Thymus (tissue), 11 donors: ENCODE results near the gene NRM. TPM values are rescaled to one million over a fixed set of nuclear protein-coding genes. Genes with fewer than 3 reads are reported as not detected.

Source experiments
- DNase-seq, 9 donors: peaks; one replicate each; pipeline ENCODE4 v3.0.0-alpha.2; 2013; ENCODE audit warnings: low spot score in 9 of 9, low read depth in 6 of 9, missing footprints in 1 of 9
- H3K27ac ChIP-seq, 2 donors: one replicate each; pipeline ENCODE4 v1.5.1; 2013; ENCODE audit warnings: control low read depth in 1 of 2, low read depth in 1 of 2, low read length in 1 of 2, mild to moderate bottlenecking in 1 of 2, moderate library complexity in 1 of 2
- H3K27me3 ChIP-seq, 2 donors: one replicate each; pipeline ENCODE4 v1.5.1; 2013; ENCODE audit warnings: low read length in 1 of 2; ENCODE audit not compliant: control insufficient read depth in 2 of 2, insufficient read depth in 1 of 2
- H3K36me3 ChIP-seq, 2 donors: one replicate each; pipeline ENCODE4 v1.5.1; 2013; ENCODE audit warnings: low read length in 1 of 2, mild to moderate bottlenecking in 1 of 2, moderate library complexity in 1 of 2; ENCODE audit not compliant: control insufficient read depth in 2 of 2, insufficient read depth in 2 of 2
- H3K4me1 ChIP-seq, 2 donors: one replicate each; pipeline ENCODE4 v1.5.1; 2013; ENCODE audit warnings: low read length in 2 of 2; ENCODE audit not compliant: control insufficient read depth in 2 of 2, insufficient read depth in 2 of 2
- H3K4me3 ChIP-seq, 2 donors: one replicate each; pipeline ENCODE4 v1.5.1; 2013; ENCODE audit warnings: low read length in 2 of 2, control low read depth in 1 of 2, mild to moderate bottlenecking in 1 of 2
- H3K9me3 ChIP-seq, 2 donors: one replicate each; pipeline ENCODE4 v1.5.1; 2013; ENCODE audit warnings: low read length in 1 of 2, mild to moderate bottlenecking in 1 of 2; ENCODE audit not compliant: control insufficient read depth in 2 of 2, insufficient read depth in 1 of 2
- whole genome bisulfite sequencing: extraction: QIAGEN DNeasy Blood & Tissue Kit; methylation state at CpG from one replicate; pipeline ENCODE4 v1.1.7; 2013; 5-methylcytosine and 5-hydroxymethylcytosine counted together
- polyA plus RNA-seq: library from polyadenylated mRNA; stranded (reverse); fragments of 200-250 nt; gene quantifications from one replicate; pipeline ENCODE4 v1.2.3, GENCODE V29; 2013
- total RNA-seq: library from RNA; stranded (reverse); fragments of 120-200 nt; gene quantifications from one replicate; pipeline ENCODE4 v1.2.4, GENCODE V29; 2013
- donor health status: healthy.

The NRM gene
- total and polyA plus RNA-seq, 2 donors: 6.5 to 10.4 TPM

DNA sequence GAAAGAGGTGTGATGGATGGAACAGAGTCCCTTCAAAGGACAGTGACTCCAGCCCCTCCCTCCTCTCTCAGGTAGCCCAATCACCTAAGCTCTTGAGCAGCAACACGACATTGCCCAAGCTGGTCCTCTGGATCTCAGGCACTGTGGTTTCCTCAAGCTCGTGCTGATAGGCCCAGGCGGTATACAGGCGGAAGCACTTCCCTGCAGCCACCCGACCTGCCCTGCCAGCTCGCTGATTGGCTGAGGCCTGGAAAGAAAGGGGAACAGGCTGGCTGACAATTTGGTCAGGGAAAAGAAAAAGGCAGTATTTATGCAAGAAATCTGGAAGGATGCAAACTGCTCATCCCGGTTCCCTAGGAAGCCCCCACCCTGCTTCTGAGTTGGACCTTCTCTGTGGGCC is 34.3 kb downstream of the NRM start:
- peaks cover 81 to 92% of the 10 kb centered on the region in 2 donors for H3K36me3 ChIP-seq
- H3K27ac ChIP-seq: no peak overlapping the region
- no peaks in the 10 kb centered on the region for H3K9me3 ChIP-seq
- H3K4me1 ChIP-seq: no peaks in the 10 kb centered on the region
- no peak overlapping the region for H3K4me3 ChIP-seq
- no peak for DNase-seq
- 88% methylated on average over 7 of the region's 7 CpGs for WGBS
- no peaks in the 10 kb centered on the region for H3K27me3 ChIP-seq

DNA sequence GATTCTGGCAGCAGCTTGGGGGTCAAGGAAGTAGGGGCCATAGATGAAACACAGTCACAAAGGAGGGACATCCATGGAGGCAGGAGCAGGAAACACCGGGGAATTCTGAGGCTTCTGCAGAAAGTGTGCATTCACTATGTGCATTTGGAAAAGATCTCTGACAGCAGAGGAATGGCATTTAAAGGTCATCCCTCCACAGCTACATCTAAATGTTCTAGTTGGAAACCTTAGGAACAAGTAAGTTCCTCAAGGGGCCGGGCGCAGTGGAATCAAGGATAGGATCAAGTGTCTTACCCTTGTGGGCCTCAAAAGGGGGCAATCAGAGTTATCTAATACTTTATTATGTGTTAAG is 35.1 kb downstream of the NRM start:
- H3K27ac ChIP-seq: no peak overlapping the region
- H3K27me3 ChIP-seq: no peaks in the 10 kb centered on the region
- H3K36me3 ChIP-seq: peaks cover 84 to 94% of the 10 kb centered on the region in 2 donors
- H3K4me1 ChIP-seq: no peaks in the 10 kb centered on the region
- DNase-seq: no peak
- H3K4me3 ChIP-seq: no peak overlapping the region
- H3K9me3 ChIP-seq: no peaks in the 10 kb centered on the region
- WGBS: 99% methylated on average over 3 of the region's 3 CpGs

DNA sequence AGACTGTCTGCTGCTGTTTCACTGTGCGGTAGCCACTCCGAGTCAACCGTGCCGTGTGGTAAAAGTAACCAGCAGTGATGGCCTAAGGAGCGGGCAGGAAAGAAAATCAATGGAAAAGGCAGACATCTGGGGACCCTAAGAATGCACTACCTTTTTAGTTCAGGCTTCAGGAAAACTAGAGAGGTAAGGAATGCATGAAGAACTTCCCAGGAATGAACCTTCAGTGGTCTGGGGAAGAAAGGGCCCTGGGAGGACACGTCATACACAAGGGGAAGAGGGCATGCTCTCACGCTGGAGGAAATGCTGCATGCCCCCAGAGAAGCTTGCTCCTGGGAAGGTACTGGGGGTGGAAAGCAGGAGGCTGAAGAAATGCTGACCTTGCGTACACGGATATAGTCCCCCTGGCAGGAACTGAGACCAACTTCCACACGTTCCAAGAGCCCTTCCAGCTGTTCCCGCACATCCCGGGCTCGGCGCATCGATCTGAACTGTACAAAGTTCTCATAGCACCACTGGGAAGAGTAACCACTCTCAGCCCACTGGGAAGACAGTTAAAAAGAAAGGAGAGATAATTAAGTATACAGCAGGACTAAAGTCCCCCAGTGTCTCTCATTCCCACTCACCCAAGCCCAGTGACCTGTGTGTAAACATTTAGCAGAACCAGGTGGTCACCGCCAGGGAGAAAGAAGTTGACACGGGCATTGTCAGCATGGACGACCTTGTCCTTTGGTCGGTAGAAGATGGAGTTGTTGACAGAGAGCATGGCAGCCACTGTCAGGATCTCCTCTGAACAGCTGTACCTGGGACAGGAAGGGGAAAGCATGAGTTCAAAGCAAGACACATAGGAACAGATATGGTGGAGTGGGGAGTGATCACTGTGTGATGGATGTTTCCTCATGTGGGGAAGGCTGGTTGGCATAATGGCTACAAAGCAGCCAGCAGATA is 35.7 kb downstream of the NRM start:
- no peak overlapping the region for H3K4me3 ChIP-seq
- no peak for DNase-seq
- no peaks in the 10 kb centered on the region for H3K27me3 ChIP-seq
- 98% methylated on average over 19 of the region's 19 CpGs for WGBS
- H3K36me3 ChIP-seq: peaks cover 79 to 88% of the 10 kb centered on the region in 2 donors
- no peaks in the 10 kb centered on the region for H3K4me1 ChIP-seq
- H3K9me3 ChIP-seq: no peaks in the 10 kb centered on the region
- H3K27ac ChIP-seq: no peak overlapping the region

DNA sequence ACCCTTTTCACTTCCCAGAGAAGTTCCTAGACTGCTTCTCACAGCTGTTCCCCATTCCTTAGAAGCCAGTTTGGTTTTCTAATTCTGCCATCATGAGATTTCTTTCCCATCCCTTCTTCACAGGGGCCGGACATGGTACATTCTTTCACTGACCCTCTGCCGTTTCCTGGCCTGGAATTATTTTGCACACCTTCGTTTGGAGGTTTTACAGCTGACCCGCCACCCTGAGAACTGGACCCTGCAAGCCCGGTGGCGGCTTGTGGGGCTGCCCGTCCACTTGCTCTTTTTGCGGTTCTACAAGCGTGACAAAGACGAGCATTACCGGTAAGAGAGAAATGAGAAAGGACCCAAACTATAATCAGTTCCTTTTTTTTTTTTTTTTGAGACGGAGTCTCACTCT is 39.6 kb downstream of the NRM start:
- no peak for DNase-seq
- 96% methylated on average over 12 of the region's 12 CpGs for WGBS
- H3K36me3 ChIP-seq: peaks cover 50 to 59% of the 10 kb centered on the region in 2 donors

DNA sequence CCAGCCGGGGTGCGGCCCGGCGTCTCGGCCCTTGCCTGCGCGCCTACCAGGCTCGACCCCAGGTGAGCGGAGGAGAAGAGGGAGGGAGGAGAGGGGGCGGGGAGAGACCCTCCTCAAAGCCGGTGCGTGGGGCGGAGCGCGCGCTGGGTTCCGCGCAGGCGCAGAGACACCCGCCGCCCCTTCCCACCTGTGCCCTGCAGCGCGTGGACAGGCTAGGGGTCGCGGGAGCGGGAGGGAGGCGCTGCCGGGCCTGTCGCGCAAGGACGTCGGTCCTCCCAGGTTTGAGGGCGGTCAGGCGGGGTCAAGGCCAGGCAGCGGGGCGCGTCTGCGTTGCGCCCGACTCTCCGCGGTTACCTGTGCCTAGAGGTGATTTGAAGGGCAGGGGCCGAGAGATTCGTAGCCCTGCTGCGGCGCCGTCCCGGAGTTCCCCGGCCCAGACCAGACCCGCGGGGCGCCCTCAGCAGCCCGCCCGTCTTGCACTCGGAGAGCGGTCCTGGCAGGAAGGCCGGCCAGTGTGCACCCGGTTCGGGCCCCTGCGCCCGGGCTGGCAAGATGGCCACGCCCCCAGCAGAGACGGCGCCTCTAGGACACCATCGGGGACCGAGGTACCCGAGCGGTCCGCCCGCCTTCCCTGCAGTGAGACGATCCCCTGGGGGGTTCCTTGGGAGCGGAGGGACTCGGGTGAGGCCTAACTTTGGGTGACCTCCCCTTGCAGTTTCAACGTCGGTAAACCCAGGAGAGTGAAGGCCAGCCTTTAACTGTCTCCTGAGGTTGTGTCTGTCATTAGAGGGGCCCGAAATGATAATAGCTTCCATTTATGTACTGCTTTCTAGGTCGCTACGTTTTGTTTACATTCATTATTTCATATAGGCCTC is 43.3 kb downstream of the NRM start:
- under 1% methylated on average over 78 of the region's 78 CpGs for whole genome bisulfite sequencing
- Histone ChIP-seq H3K9me3 (no peaks in the 10 kb centered on the region), H3K27me3 (no peaks in the 10 kb centered on the region), H3K4me1 (peaks cover 5 to 19% of the 10 kb centered on the region in 2 donors), H3K27ac (peak overlapping the region; percentile 96 to 98), H3K36me3 (peaks cover 27 to 40% of the 10 kb centered on the region in 2 donors), H3K4me3 (peak overlapping the region; percentile 76 to 88)
- DNase-seq: peak in 6 of 9 donors; percentile 15 to 86 (median 40)

More for the DNA sequence above, 39.6 kb downstream of the NRM start:
- Histone ChIP-seq H3K4me3 (no peak overlapping the region), H3K9me3 (no peaks in the 10 kb centered on the region), H3K27me3 (no peaks in the 10 kb centered on the region), H3K4me1 (peaks cover 5 to 14% of the 10 kb centered on the region in 2 donors), H3K27ac (no peak overlapping the region)

DNA sequence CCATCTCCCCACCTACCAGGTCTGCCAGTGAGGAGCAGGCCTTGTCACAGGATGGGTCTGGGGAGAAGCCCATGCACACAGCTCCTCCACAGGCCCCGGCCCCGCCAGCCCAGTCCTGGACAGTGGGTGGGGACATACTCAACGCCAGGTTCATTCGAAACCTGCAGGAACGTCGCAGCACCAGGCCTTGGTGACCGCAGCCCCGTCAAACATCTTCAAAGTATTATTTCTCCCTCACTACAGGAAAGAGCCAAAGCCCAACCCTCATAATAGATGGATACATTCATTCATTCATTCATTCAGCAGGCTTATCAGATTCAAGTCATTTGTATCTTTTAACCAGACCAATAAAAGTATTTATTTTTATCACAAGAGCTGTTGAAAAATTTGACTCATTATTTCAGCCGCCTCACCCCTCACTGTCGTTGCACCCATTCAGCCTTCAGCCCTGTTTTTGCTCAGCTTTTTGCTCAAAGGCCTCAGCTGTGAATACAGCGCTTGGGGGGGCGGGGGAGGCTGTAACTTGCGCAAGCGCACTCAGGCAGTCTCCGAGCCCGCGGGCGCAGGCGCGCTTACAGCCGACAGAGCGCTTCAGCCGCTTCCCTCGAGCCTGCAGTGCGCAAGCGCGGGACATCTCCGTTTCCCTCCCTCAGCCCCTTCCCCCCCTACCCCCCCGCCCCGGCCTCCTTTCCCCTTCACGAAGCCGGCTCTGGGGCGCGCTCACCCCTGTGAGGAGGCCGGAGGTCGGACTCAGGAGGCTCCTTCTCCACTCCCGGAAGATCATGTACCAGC is 44.1 kb downstream of the NRM start, which contains the start of gene C6orf136:
Gene C6orf136, plus strand, starts transcription at position 684 of the 792 bp plus-strand sequence. Its CDS starts 99 bp downstream, at position 783.
- Histone ChIP-seq H3K27me3 (no peaks in the 10 kb centered on the region), H3K27ac (peak within 1 kb of the TSS; percentile 96 to 98), H3K36me3 (peaks cover 24 to 37% of the 10 kb centered on the region in 2 donors), H3K4me1 (peaks cover 5 to 23% of the 10 kb centered on the region in 2 donors), H3K9me3 (no peaks in the 10 kb centered on the region), H3K4me3 (peak within 1 kb of the TSS; percentile 76 to 88)
- 18% methylated on average over 37 of the region's 37 CpGs for WGBS
- peak; percentile 86 to 97 (median 93) for DNase-seq

DNA sequence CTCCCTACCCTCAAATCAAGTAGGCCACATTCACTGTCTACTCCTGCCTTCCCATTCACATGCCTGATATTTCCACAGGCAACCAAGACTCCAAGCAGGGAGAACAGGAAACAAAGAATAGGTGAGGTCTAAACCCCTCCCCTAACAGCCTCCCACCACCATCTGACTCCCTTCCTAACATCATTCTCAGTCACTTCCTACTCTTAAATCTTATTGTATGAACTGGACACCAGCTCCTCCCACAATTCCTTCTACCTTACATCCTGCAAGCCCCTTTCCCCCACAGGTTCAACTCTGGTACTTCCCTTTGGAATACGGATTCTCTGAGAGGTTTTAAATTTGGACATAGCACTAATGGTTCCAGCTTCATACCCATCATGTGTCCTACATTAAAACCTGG is 44.8 kb downstream of the NRM start:
- peaks cover 21 to 37% of the 10 kb centered on the region in 2 donors for H3K36me3 ChIP-seq

DNA sequence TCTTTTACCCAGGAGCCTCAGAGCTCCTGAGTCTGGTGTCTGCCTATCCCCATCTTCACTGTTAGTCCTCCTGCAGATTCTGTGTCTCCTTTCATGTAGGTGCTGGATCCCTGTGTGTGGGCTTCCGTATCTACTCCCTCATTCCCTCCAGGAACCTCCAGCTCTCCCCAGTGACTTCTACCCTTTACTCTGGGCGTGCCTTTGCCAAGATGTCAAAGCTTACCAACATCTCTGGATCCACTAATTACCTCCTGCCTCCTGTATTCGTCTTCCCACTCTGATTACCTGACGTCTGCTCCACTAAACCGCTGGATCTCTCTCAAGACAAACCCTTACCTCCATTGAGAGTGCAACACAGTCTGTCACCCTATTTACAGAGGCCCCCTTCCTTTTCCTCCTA is 46.0 kb downstream of the NRM start:
- Histone ChIP-seq H3K27me3 (no peaks in the 10 kb centered on the region), H3K9me3 (no peaks in the 10 kb centered on the region), H3K4me1 (peaks cover 5 to 38% of the 10 kb centered on the region in 2 donors), H3K27ac (no peak overlapping the region), H3K36me3 (peaks cover 31 to 43% of the 10 kb centered on the region in 2 donors), H3K4me3 (no peak overlapping the region)
- DNase-seq: no peak
- 95% methylated on average over 5 of the region's 5 CpGs for WGBS

More for the DNA sequence above, 44.8 kb downstream of the NRM start:
- WGBS: 95% methylated on average over 1 of the region's 1 CpG
- Histone ChIP-seq H3K27ac (no peak overlapping the region), H3K4me1 (peaks cover 5 to 30% of the 10 kb centered on the region in 2 donors), H3K9me3 (no peaks in the 10 kb centered on the region), H3K27me3 (no peaks in the 10 kb centered on the region), H3K4me3 (no peak overlapping the region)
- no peak for DNase-seq
